Epidermal melanocyte (primary cell): ENCODE measurements around the gene ZBTB17.
"Not testable (repeated sequence)": the region's sequence is repeated elsewhere in the genome, so short reads cannot be mapped to it uniquely, and the experiment has no call there.

Source experiments
- DNase-seq: peaks from one replicate; pipeline ENCODE4 v3.0.0; 2011; ENCODE audit warnings: low spot score; ENCODE audit not compliant: insufficient read length

ZBTB17 gene

GRCh38 chr1:15935056-15935950, 40.6 kb downstream of the ZBTB17 start:
- DNase-seq = no peak

GRCh38 chr1:15934211-15935055, 41.5 kb downstream of the ZBTB17 start:
- no peak for DNase-seq

GRCh38 chr1:15933684-15934083, 42.2 kb downstream of the ZBTB17 start:
- no peak for DNase-seq

GRCh38 chr1:15932612-15933011, 43.3 kb downstream of the ZBTB17 start:
- DNase-seq = no peak

- DNase-seq = no peak
These were observed 44.0 kb downstream of the ZBTB17 start for GRCh38 chr1:15931884-15932283.

- DNase-seq = no peak
These were observed 44.5 kb downstream of the ZBTB17 start for GRCh38 chr1:15931401-15931800.

GRCh38 chr1:15928971-15929965, 46.6 kb downstream of the ZBTB17 start:
- DNase-seq = no peak

GRCh38 chr1:15926448-15926847, 49.5 kb downstream of the ZBTB17 start:
- not testable (repeated sequence) for DNase-seq

GRCh38 chr1:15923241-15923640, 52.7 kb downstream of the ZBTB17 start:
- no peak for DNase-seq

- no peak for DNase-seq
These were observed 56.8 kb downstream of the ZBTB17 start for GRCh38 chr1:15918962-15919715.

- DNase-seq = no peak
These were observed 59.0 kb downstream of the ZBTB17 start for GRCh38 chr1:15916916-15917315.

GRCh38 chr1:15916417-15916816, 59.5 kb downstream of the ZBTB17 start:
- DNase-seq = no peak

- no peak for DNase-seq
These were observed 59.9 kb downstream of the ZBTB17 start for GRCh38 chr1:15915991-15916390.

- not testable (repeated sequence) for DNase-seq
These were observed 62.3 kb downstream of the ZBTB17 start for GRCh38 chr1:15913607-15914006.

GRCh38 chr1:15911927-15912326, 64.0 kb downstream of the ZBTB17 start:
- no peak for DNase-seq

GRCh38 chr1:15911141-15911540, 64.8 kb downstream of the ZBTB17 start:
- DNase-seq = no peak

- DNase-seq = no peak
These were observed 67.3 kb downstream of the ZBTB17 start for GRCh38 chr1:15908597-15908996.

- no peak for DNase-seq
These were observed 73.0 kb downstream of the ZBTB17 start for GRCh38 chr1:15902882-15903281.

- DNase-seq = no peak
These were observed 75.1 kb downstream of the ZBTB17 start for GRCh38 chr1:15900662-15901279.

- no peak for DNase-seq
These were observed 76.6 kb downstream of the ZBTB17 start for GRCh38 chr1:15899266-15899665.
